K562 (cell line): ENCODE data around the gene HAPLN1. TPM values are rescaled to one million over a fixed set of nuclear protein-coding genes. Genes with fewer than 3 reads are reported as not detected.

ENCODE experiments used
- polyA plus RNA-seq, 8 experiments: library from polyadenylated mRNA; depleted of rRNA in 4 of 8; stranded (reverse) in 5 of 8; unstranded in 3 of 8; fragments of >200 nt; fragmentation: Nextera tagmentation in 2 of 8; fragmentation: Illumina TruSeq in 1 of 8; extraction: Ambion mirVana in 2 of 8; extraction: Trizol in 1 of 8; gene quantifications; 2 replicates each; pipeline versions ENCODE4 v1.2.1 to v1.2.3, GENCODE V29; 2011 to 2014; ENCODE audit warnings: inconsistent platforms in 1 of 8, missing spikeins in 1 of 8
- small RNA-seq: library from RNA; depleted of rRNA; stranded (forward); fragments of <200 nt; gene quantifications from one replicate; pipeline ENCODE3, GENCODE V24; 2014
- total RNA-seq, 7 experiments: library from RNA; depleted of rRNA in 6 of 7; stranded (reverse); fragments of >200 nt in 6 of 7; fragmentation: Illumina TruSeq in 2 of 7; extraction: Trizol in 2 of 7; gene quantifications; 2 replicates each; pipeline versions ENCODE4 v1.2.1 to v1.2.3, GENCODE V29; 2011 to 2021; ENCODE audit warnings: low replicate concordance in 1 of 7

HAPLN1 gene
- total and polyA plus RNA-seq, 9 of the 15 experiments (the other 6 are each of a cell fraction or from before 2014, with no cell fraction given) = not detected

Small RNA genes lying within 50 kb of the gene (small RNA-seq; reads per million reads assigned to genes)
- gene RN7SKP295 (not detected), gene RNU6-620P (not detected)

Other genes with a start within 250 kb of the HAPLN1 start
- gene VCAN, start 249.1 kb downstream of the HAPLN1 start, total RNA-seq (2014; rRNA removed) = 0.05 and 0.37 TPM in 2 replicates
- gene VCAN, start 249.1 kb downstream of the HAPLN1 start, total RNA-seq (2014; rRNA removed; fragmentation: Illumina TruSeq; extraction: Trizol) = 0.06 and 0.07 TPM in 2 replicates
- 0.22 and 0.26 TPM in 2 replicates for gene VCAN, start 249.1 kb downstream of the HAPLN1 start, total RNA-seq (2015; rRNA removed; fragmentation: Illumina TruSeq; extraction: Trizol)
- 0.29 and 0.33 TPM in 2 replicates for gene VCAN, start 249.1 kb downstream of the HAPLN1 start, total RNA-seq (2021)
- gene VCAN, start 249.1 kb downstream of the HAPLN1 start, polyA plus RNA-seq (2011; rRNA removed) = 0.03 and 0.12 TPM in 2 replicates
- 0.12 and 0.29 TPM in 2 replicates for gene VCAN, start 249.1 kb downstream of the HAPLN1 start, polyA plus RNA-seq (2014; fragmentation: Illumina TruSeq; extraction: Trizol)
- gene VCAN, start 249.1 kb downstream of the HAPLN1 start, polyA plus RNA-seq (2014; fragmentation: Nextera tagmentation; extraction: Ambion mirVana) = under 1 TPM; 0.01 to 0.04 TPM
- gene VCAN, start 249.1 kb downstream of the HAPLN1 start, polyA plus RNA-seq (2014; rRNA removed) = 0.01 and 0.40 TPM in 2 replicates